Hepatocyte (in vitro differentiated cells): ENCODE measurements around the gene GRM8. TPM values are rescaled to one million over a fixed set of nuclear protein-coding genes. Genes with fewer than 3 reads are reported as not detected.

Experiments
- DNase-seq: peaks from one replicate; pipeline ENCODE4 v3.0.0-alpha.2; 2016; ENCODE audit warnings: low spot score
- H2AFZ ChIP-seq: fragments of 200-600 bp; sonication (generic); 2 replicates; pipeline ENCODE4 v1.6.0; 2016; ENCODE audit warnings: antibody characterized with exemption, mild to moderate bottlenecking
- H3K27ac ChIP-seq: fragments of 200-600 bp; sonication (generic); 2 replicates; pipeline ENCODE4 v1.5.1; 2016; ENCODE audit warnings: mild to moderate bottlenecking
- H3K27me3 ChIP-seq: fragments of 200-600 bp; sonication (generic); 2 replicates; pipeline ENCODE4 v1.6.1; 2016
- H3K36me3 ChIP-seq: fragments of 200-600 bp; sonication (generic); replicated peaks from 2 replicates; pipeline ENCODE4 v1.5.1; 2016; ENCODE audit warnings: low read depth; ENCODE audit not compliant: insufficient read depth
- H3K4me1 ChIP-seq: fragments of 200-600 bp; sonication (generic); 2 replicates; pipeline ENCODE4 v1.5.1; 2016; ENCODE audit warnings: mild to moderate bottlenecking, moderate library complexity; ENCODE audit not compliant: insufficient read depth
- H3K4me2 ChIP-seq: fragments of 200-600 bp; sonication (generic); 2 replicates; pipeline ENCODE4 v1.6.0; 2016
- H3K4me3 ChIP-seq: fragments of 200-600 bp; sonication (generic); 2 replicates; pipeline ENCODE4 v1.5.1; 2016; ENCODE audit warnings: mild to moderate bottlenecking
- H3K79me2 ChIP-seq: fragments of 200-600 bp; sonication (generic); 2 replicates; pipeline ENCODE4 v1.6.0; 2017; ENCODE audit warnings: mild to moderate bottlenecking
- H3K9me2 ChIP-seq: fragments of 200-600 bp; sonication (generic); replicated peaks from 2 replicates; pipeline ENCODE4 v1.6.0; 2017; ENCODE audit warnings: mild to moderate bottlenecking; ENCODE audit not compliant: insufficient read depth
- H3K9me3 ChIP-seq: fragments of 200-600 bp; sonication (generic); 2 replicates; pipeline ENCODE4 v1.5.1; 2016; ENCODE audit warnings: low read depth, mild to moderate bottlenecking
- H4K20me1 ChIP-seq: fragments of 200-600 bp; sonication (generic); 2 replicates; pipeline ENCODE4 v1.6.0; 2016; ENCODE audit warnings: mild to moderate bottlenecking; ENCODE audit not compliant: insufficient read depth, poor library complexity, severe bottlenecking
- CTCF ChIP-seq: fragments of 200-600 bp; sonication (generic); IDR thresholded peaks from 2 replicates; pipeline ENCODE4 v1.5.1; 2016; ENCODE audit warnings: antibody characterized with exemption, mild to moderate bottlenecking; ENCODE audit not compliant: poor library complexity
- EZH2 ChIP-seq: fragments of 200-600 bp; sonication (generic); IDR thresholded peaks from 2 replicates; pipeline ENCODE4 v1.6.1; 2016; ENCODE audit warnings: antibody characterized with exemption, mild to moderate bottlenecking, borderline replicate concordance
- EZH2phosphoT487 ChIP-seq: fragments of 200-600 bp; sonication (generic); IDR thresholded peaks from one replicate; pipeline ENCODE4 v1.6.1; 2018; ENCODE audit warnings: antibody characterized with exemption, mild to moderate bottlenecking, low read depth, moderate library complexity; ENCODE audit not compliant: unreplicated experiment, severe bottlenecking
- WGBS: methylation state at CpG from one replicate; pipeline ENCODE4 v1.1.6; 2016; ENCODE audit warnings: low lambda C conversion rate; ENCODE audit errors: missing lambda C conversion rate; 5-methylcytosine and 5-hydroxymethylcytosine counted together
- polyA plus RNA-seq: library from polyadenylated mRNA; unstranded; fragments of >200 nt; fragmentation: Nextera tagmentation; extraction: Ambion mirVana; gene quantifications from 2 replicates; pipeline ENCODE4 v1.2.1, GENCODE V29; 2016
- total RNA-seq: library from RNA; depleted of rRNA; stranded (reverse); fragments of >200 nt; gene quantifications from 2 replicates; pipeline ENCODE4 v1.2.3, GENCODE V29; 2014

Gene GRM8
- total and polyA plus RNA-seq, 2 experiments from 2014 or later: 0.62 to 4.5 TPM

GRCh38 chr7:127189886-127190285 is 62.9 kb downstream of the GRM8 start:
- H3K27ac ChIP-seq: no peak overlapping the region
- H3K9me2 ChIP-seq: no peaks in the 10 kb centered on the region
- no peaks in the 10 kb centered on the region for H3K4me1 ChIP-seq
- H4K20me1 ChIP-seq: no peaks in the 10 kb centered on the region
- no peak overlapping the region for H2AFZ ChIP-seq
- no peaks in the 10 kb centered on the region for H3K9me3 ChIP-seq
- H3K79me2 ChIP-seq: no peaks in the 10 kb centered on the region
- H3K27me3 ChIP-seq: no peaks in the 10 kb centered on the region
- no peak overlapping the region for H3K4me3 ChIP-seq
- 41% methylated on average over 3 of the region's 3 CpGs for WGBS
- H3K36me3 ChIP-seq: no peaks in the 10 kb centered on the region
- H3K4me2 ChIP-seq: no peak overlapping the region
- TF ChIP-seq EZH2phosphoT487 (no peak), EZH2 (no peak), CTCF (no peak)
- no peak for DNase-seq

- TF ChIP-seq EZH2 (no peak), EZH2phosphoT487 (no peak), CTCF (no peak)
- H3K4me3 ChIP-seq: no peak overlapping the region
- H3K4me1 ChIP-seq: no peaks in the 10 kb centered on the region
- no peak overlapping the region for H3K4me2 ChIP-seq
- H3K79me2 ChIP-seq: no peaks in the 10 kb centered on the region
- DNase-seq: no peak
- H3K27ac ChIP-seq: no peak overlapping the region
- 82% methylated on average over 2 of the region's 2 CpGs for WGBS
- no peaks in the 10 kb centered on the region for H3K27me3 ChIP-seq
- no peaks in the 10 kb centered on the region for H3K36me3 ChIP-seq
- no peaks in the 10 kb centered on the region for H3K9me3 ChIP-seq
- no peaks in the 10 kb centered on the region for H3K9me2 ChIP-seq
- H2AFZ ChIP-seq: no peak overlapping the region
- no peaks in the 10 kb centered on the region for H4K20me1 ChIP-seq
These were observed 63.7 kb downstream of the GRM8 start for GRCh38 chr7:127189074-127189473.

- Histone ChIP-seq H3K4me2 (no peak overlapping the region), H4K20me1 (no peaks in the 10 kb centered on the region), H3K4me3 (no peak overlapping the region), H3K9me3 (no peaks in the 10 kb centered on the region), H3K79me2 (no peaks in the 10 kb centered on the region), H3K27ac (no peak overlapping the region), H2AFZ (no peak overlapping the region), H3K9me2 (no peaks in the 10 kb centered on the region), H3K36me3 (no peaks in the 10 kb centered on the region), H3K27me3 (no peaks in the 10 kb centered on the region), H3K4me1 (no peaks in the 10 kb centered on the region)
- TF ChIP-seq EZH2: no peak
- TF ChIP-seq CTCF: no peak
- no peak for TF ChIP-seq EZH2phosphoT487
- 86% methylated on average over 1 of the region's 1 CpG for WGBS
- no peak for DNase-seq
These were observed 65.0 kb downstream of the GRM8 start for GRCh38 chr7:127187740-127188139.

- H3K27me3 ChIP-seq: no peaks in the 10 kb centered on the region
- H3K27ac ChIP-seq: no peak overlapping the region
- H3K4me1 ChIP-seq: no peaks in the 10 kb centered on the region
- no peak overlapping the region for H2AFZ ChIP-seq
- TF ChIP-seq EZH2 (no peak), CTCF (no peak), EZH2phosphoT487 (no peak)
- H3K79me2 ChIP-seq: no peaks in the 10 kb centered on the region
- H3K4me3 ChIP-seq: no peak overlapping the region
- H3K9me2 ChIP-seq: no peaks in the 10 kb centered on the region
- no peak overlapping the region for H3K4me2 ChIP-seq
- H3K9me3 ChIP-seq: no peaks in the 10 kb centered on the region
- no peaks in the 10 kb centered on the region for H4K20me1 ChIP-seq
- H3K36me3 ChIP-seq: no peaks in the 10 kb centered on the region
- no peak for DNase-seq
- WGBS: 60% methylated on average over 1 of the region's 1 CpG
These were observed 66.1 kb downstream of the GRM8 start for GRCh38 chr7:127186686-127187085.
